SW 1271 (cell line): ENCODE data around the gene ZBTB16.

Experiments
- DNase-seq, 2 experiments: peaks; one replicate each; lab custom pipeline; 2025; lab: John Stamatoyannopoulos, UW

The ZBTB16 gene

DNA sequence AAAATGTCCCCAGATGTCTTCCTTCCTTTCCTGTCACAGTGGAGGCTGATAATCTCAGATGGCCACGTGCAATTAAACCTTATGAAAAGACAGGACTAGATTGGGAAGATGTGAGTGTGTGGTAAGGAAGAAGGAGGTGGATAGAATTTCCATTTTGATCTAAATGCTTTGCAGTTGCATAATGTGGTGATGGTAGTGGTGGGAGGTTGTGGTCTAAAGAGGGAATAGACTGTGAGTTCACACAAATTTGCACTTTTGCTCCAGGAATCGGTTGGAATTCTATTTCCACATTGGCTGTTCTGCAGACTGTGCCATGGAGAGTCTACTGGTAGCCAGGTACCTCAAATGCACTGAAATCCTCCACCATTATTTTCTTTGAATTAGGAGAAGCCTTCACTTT, 93.3 kb downstream of the ZBTB16 start:
- DNase-seq = no peak

DNA sequence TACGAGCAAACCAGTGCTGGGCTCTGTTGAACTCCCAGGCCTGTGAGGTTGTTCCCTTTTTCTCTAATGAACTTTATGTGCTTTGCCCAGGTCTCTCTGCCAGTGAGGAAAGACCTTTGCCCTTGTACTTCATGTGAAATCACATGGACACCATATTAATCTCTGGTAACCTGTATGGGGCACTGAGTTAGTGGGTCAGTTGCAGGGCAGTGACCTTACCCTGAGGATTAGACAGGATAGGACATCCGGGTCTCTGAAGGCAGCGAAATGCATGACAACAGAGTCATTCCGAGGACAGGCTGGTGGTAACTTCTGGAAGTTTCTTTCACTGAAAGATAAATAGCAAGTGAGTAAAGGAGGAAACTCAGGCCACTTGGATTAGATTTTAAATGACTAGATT, 93.7 kb downstream of the ZBTB16 start:
- no peak for DNase-seq

DNA sequence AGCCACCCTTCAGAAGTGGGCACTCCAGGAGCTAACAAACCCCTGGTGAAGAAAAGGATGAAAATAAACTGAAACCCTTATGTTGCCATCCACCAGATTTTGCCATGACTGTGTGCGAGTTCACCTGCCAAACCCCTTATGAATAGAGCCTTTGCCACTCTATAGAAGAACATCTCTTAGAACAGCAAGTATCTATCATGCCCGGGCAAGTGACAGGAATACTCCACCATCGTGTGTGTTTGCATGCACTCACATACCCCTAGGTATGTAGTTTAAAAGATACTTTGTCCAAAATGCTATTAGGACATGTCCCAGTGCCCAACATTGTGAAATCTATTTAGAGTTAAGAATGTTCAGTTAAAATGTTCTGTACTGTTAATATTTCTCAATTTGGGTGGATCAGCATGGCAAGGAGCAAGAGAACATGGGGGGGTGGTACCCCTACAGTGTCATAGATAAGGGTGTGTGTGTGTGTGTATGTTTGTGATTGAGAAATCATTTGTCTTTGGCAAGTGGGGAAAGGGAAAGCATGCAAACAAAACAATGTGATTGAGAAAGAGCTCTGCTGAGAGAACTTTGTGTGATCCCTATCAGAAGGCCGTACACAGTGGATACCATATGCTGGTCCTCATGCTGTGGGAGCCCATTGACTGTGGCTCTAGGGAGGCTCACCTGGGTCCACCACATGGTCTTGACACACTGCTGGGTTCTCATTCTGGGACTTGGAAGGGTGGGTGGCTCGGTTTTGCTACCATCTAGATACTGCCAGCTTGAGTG, 94.9 kb downstream of the ZBTB16 start:
- DNase-seq = no peak

DNA sequence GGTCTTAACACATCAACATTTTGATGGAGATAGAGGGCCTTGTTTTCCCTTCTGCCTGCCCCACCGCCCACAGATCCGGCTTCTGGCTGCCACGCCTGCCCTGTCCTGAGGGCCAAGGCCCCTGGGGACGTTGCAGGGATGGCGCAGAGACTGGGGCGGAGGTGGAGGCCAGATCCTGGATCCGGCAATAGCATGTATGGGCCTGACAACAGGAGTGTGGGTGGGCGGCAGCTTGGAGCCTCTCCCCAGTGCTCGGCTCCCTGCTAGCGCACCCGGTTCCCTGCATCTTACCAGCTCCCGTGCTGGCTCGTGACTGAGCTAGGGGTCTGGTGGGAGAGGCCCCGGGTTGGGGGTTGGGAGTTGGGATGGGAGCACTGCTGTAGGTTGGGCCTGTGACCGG, 95.6 kb downstream of the ZBTB16 start:
- DNase-seq = no peak

DNA sequence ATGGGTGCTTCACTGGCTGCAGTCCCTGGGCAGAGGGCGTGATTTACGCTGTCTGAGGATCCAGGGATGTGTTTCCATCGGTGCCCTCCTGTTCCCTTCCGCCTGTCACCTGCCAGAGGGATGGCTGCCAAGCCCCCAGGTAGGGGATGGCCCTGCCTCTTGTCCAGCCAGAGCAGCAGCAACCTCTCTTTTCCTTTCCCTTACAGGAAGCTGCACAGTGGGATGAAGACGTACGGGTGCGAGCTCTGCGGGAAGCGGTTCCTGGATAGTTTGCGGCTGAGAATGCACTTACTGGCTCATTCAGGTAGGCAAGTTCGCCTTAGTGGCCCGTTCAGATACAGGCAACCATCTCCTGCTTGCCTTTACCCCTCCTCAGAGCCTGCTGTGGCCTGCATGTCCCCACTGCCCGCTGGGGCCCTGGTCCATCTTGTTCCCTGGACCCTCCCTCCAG, 96.6 kb downstream of the ZBTB16 start:
- no peak for DNase-seq

DNA sequence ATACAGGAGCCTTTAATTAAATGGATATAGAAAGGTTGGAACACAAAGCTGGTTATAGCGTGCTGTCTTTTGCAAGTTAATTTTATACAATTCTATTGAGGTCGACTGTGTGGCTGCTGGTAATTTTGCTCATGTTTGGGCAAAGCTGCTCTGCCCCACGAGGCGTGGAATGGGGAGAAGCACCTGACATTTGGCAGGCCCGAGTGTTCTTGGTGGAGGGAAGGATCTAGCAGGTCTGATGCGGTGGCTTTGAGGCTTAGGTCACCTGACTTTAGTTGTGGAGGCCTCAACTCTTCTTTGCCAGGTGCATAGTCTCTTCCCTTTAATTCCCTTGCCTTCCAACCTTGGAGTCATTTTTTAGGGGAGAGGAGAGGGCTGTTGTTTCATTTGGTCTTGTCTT, 97.3 kb downstream of the ZBTB16 start:
- no peak for DNase-seq

- DNase-seq = no peak
Observed at GRCh38 chr11:114157476-114158050, 98.1 kb downstream of the ZBTB16 start.

- no peak for DNase-seq
Observed at GRCh38 chr11:114158421-114158820, 98.9 kb downstream of the ZBTB16 start.

- DNase-seq = no peak
Observed at GRCh38 chr11:114158886-114159285, 99.4 kb downstream of the ZBTB16 start.

DNA sequence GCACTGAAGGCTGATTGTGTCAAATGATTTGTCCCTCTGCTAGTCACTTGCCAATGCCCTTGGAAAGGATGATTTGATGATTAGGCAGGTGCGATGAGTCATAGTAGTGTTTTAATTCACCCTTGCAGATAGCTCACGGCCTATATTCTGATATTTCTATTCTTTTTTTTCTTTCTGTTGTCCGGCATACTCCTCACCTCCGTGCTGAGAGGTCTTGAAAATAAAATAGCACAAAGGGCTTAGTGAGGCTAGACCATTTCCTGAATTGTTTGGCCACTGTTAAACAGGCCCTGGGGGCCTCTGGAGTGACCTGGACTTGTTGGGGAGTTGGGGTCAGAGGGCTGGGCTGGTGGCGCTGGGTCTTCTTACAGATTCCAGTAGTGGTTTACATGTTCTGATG, 99.8 kb downstream of the ZBTB16 start:
- no peak for DNase-seq

- peak in 1 of 2 experiments; percentile 15 for DNase-seq
Observed at GRCh38 chr11:114159802-114160632, 100.5 kb downstream of the ZBTB16 start.

GRCh38 chr11:114160894-114161293, 101.4 kb downstream of the ZBTB16 start:
- DNase-seq = no peak

GRCh38 chr11:114161486-114162250, 102.2 kb downstream of the ZBTB16 start:
- no peak for DNase-seq

GRCh38 chr11:114162719-114163123, 103.2 kb downstream of the ZBTB16 start:
- no peak for DNase-seq

DNA sequence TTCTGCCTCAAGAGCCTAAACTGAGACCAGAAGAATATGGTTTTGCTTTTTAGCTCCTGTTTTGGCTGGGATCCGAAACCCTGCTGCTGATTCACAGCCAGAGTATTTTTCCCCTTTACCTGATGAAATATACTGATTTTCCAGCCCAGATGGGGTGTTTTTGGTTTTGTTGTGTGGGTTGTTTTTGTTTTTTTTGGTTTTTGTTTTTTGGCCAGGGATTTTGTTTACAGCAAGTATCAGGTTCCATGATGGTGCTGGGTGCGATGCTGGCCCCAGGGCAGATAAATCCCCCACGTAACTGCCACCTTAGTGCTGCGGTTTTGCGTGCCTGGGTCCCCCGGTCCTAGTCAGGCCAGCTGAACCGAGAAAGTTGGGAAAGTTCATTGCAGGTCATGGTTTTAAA, 103.7 kb downstream of the ZBTB16 start:
- no peak for DNase-seq

GRCh38 chr11:114163830-114164401, 104.4 kb downstream of the ZBTB16 start:
- DNase-seq = no peak

DNA sequence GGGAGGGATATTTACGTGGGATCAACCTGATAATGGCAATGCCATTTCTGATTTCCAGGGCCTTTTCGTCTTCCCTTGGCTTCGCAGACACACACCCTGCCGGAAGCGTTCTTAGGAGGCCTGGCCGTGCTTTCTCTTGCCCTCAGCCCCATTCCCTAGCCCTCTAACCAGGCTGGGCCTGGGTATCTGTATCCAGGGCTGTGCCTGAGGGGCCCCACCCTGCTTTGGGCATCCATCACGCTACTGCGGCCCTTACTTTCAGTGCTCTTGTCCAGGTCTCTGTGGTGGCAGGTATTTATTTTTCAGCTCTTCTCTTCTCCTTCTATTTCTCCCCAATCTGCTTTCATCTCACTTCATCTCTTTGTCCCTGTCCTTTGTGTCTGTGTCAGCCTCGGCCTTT, 105.0 kb downstream of the ZBTB16 start:
- no peak for DNase-seq

DNA sequence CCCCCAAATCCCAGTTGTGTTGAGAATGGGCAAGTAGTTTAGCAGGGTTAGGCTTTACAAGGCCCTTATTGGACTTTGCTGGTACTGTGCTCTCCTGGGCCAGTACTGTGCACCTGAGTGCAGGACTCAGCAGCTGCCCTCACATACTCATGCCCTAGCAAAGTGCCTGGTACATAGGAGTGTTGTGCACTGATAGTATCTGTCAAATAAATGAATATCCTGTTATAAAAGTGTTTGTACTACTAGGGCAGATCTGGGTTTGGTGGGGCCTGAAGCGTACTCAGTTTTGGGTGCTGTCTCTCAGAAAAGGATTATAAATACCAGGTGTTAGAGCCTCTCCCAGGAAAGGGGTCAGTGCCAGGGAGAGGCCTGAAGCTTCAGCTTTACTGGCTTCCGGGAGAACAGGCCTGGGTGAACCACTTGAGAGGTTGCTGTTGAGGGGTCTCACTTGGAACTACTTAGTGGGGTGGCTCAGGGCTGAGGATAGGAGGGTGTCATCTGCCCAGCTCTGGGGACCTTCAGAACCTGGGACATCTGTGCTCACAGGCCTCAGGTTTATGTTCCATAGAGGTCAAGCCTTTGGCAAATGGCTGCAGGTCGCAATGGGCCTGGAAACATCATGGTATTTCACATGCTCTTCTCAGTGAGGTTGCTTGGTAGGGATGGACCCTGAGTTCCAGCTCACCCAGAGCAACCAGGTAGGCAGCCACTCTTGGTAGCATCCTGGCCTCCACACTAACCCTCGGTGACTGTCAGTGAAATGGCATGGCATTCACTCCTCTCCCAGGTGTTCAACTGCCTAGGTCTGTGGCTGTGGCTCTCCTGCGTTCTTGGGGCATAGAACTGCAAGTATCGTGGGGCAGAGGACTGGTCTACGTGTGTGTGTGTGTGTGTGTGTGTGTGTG, 106.1 kb downstream of the ZBTB16 start:
- DNase-seq = no peak

GRCh38 chr11:114166362-114166761, 106.9 kb downstream of the ZBTB16 start:
- no peak for DNase-seq

GRCh38 chr11:114166897-114167323, 107.4 kb downstream of the ZBTB16 start:
- DNase-seq = no peak

DNA sequence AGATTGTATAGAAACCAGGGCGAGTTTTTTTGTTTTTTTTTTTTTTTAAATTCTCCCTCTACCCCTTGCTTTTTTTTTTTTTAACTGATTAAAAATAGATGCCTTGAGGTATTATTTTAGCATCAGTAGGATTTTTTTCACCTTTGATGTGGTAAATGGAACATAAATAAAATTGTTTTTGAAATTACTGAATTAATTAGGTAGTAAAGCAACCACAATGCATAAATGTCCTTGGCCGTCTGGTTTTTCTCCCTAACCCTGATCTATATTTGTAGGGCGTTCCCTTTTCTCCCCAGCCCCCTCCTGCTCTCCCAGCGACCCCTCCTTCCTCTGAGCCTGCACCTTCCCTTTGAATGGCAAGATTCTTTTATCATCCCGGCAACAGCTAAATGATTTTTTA, 107.8 kb downstream of the ZBTB16 start:
- DNase-seq = no peak
